K562 (cell line): ENCODE measurements around the gene TRMT112. TPM values are rescaled to one million over a fixed set of nuclear protein-coding genes. Genes with fewer than 3 reads are reported as not detected.

Source experiments
- BRF1 ChIP-seq: IDR thresholded peaks from 3 replicates; pipeline ENCODE4 v1.6.1; 2011; ENCODE audit warnings: borderline replicate concordance, mild to moderate bottlenecking; ENCODE audit not compliant: insufficient read length; ENCODE audit errors: extremely low read depth
- CHD4 ChIP-seq: fragments of 200-600 bp; sonication (generic); IDR thresholded peaks from 3 replicates; pipeline ENCODE4 v1.6.1; 2012; ENCODE audit warnings: low read depth, mild to moderate bottlenecking, mixed read lengths, low read length, inconsistent platforms; ENCODE audit not compliant: insufficient read depth, insufficient replicate concordance, poor library complexity, severe bottlenecking
- DIDO1 ChIP-seq: fragments of 450-650 bp; IDR thresholded peaks from 2 replicates; pipeline ENCODE4 v1.6.1; 2016; ENCODE audit warnings: low read depth, missing biosample characterization, missing genetic modification characterization
- HDAC2 ChIP-seq: fragments of 450-650 bp; IDR thresholded peaks from 2 replicates; pipeline ENCODE4 v1.6.1; 2016; ENCODE audit warnings: mild to moderate bottlenecking
- KLF6 ChIP-seq: fragments of 250-450 bp; sonication (Bioruptor Pico); IDR thresholded peaks from 2 replicates; pipeline ENCODE4 v1.4.0; 2020; ENCODE audit warnings: mild to moderate bottlenecking, moderate library complexity, borderline replicate concordance
- SIN3A ChIP-seq, 2 experiments: fragments of 150-350 bp in 1 of 2; IDR thresholded peaks; 2 replicates each; pipeline ENCODE4 v1.6.1; 2011 to 2016; ENCODE audit warnings: borderline replicate concordance in 2 of 2, low read depth in 2 of 2, low read length in 2 of 2, mild to moderate bottlenecking in 2 of 2, moderate library complexity in 2 of 2; ENCODE audit not compliant: control insufficient read depth in 1 of 2
- TCF7L2 ChIP-seq: fragments of 150-350 bp; IDR thresholded peaks from 2 replicates; pipeline ENCODE4 v1.6.1; 2016; ENCODE audit warnings: low read depth, mild to moderate bottlenecking, low read length, moderate library complexity
- ZNF282 ChIP-seq: sonication (generic); formaldehyde crosslinking; IDR thresholded peaks from 2 replicates; pipeline ENCODE4 v1.8.1; 2023; ENCODE audit warnings: missing genetic modification reagents
- ZSCAN29 ChIP-seq: fragments of 450-650 bp; IDR thresholded peaks from 2 replicates; pipeline ENCODE4 v1.6.1; 2017
- polyA plus RNA-seq, 8 experiments: library from polyadenylated mRNA; depleted of rRNA in 4 of 8; stranded (reverse) in 5 of 8; unstranded in 3 of 8; fragments of >200 nt; fragmentation: Nextera tagmentation in 2 of 8; fragmentation: Illumina TruSeq in 1 of 8; extraction: Ambion mirVana in 2 of 8; extraction: Trizol in 1 of 8; gene quantifications; 2 replicates each; pipeline versions ENCODE4 v1.2.1 to v1.2.3, GENCODE V29; 2011 to 2014; ENCODE audit warnings: inconsistent platforms in 1 of 8, missing spikeins in 1 of 8
- total RNA-seq, 7 experiments: library from RNA; depleted of rRNA in 6 of 7; stranded (reverse); fragments of >200 nt in 6 of 7; fragmentation: Illumina TruSeq in 2 of 7; extraction: Trizol in 2 of 7; gene quantifications; 2 replicates each; pipeline versions ENCODE4 v1.2.1 to v1.2.3, GENCODE V29; 2011 to 2021; ENCODE audit warnings: low replicate concordance in 1 of 7
- TF ChIP-seq, protein P1 (sequence below): fragments of 450-650 bp; IDR thresholded peaks from 2 replicates; pipeline ENCODE4 v1.6.1; 2016; ENCODE audit warnings: missing biosample characterization, missing genetic modification characterization
- TF ChIP-seq, protein P2 (sequence below): sonication (generic); formaldehyde crosslinking; IDR thresholded peaks from 2 replicates; pipeline ENCODE4 v1.8.0; 2022; ENCODE audit warnings: mild to moderate bottlenecking, low read depth, missing genetic modification reagents
- TF ChIP-seq, protein P3 (sequence below): fragments of 450-650 bp; formaldehyde crosslinking; IDR thresholded peaks from 2 replicates; pipeline ENCODE4 v1.4.0; 2020; ENCODE audit warnings: mild to moderate bottlenecking, moderate library complexity
- TF ChIP-seq, protein P4 (sequence below): sonication (generic); formaldehyde crosslinking; IDR thresholded peaks from 2 replicates; pipeline ENCODE4 v1.8.1; 2023; ENCODE audit warnings: mild to moderate bottlenecking, missing genetic modification reagents
- TF ChIP-seq, protein P5 (sequence below): fragments of 250-450 bp; sonication (Bioruptor Pico); IDR thresholded peaks from 2 replicates; pipeline ENCODE4 v1.5.0; 2020; ENCODE audit warnings: mild to moderate bottlenecking, borderline replicate concordance
- TF ChIP-seq, protein P6 (sequence below): fragments of 450-650 bp; IDR thresholded peaks from 2 replicates; pipeline ENCODE4 v1.6.1; 2014; ENCODE audit warnings: low read depth, mild to moderate bottlenecking, moderate library complexity, borderline replicate concordance

TRMT112 gene
- total and polyA plus RNA-seq, 9 of the 15 experiments (the other 6 are each of a cell fraction or from before 2014, with no cell fraction given) = 162 to 444 (median 300) TPM

DNA sequence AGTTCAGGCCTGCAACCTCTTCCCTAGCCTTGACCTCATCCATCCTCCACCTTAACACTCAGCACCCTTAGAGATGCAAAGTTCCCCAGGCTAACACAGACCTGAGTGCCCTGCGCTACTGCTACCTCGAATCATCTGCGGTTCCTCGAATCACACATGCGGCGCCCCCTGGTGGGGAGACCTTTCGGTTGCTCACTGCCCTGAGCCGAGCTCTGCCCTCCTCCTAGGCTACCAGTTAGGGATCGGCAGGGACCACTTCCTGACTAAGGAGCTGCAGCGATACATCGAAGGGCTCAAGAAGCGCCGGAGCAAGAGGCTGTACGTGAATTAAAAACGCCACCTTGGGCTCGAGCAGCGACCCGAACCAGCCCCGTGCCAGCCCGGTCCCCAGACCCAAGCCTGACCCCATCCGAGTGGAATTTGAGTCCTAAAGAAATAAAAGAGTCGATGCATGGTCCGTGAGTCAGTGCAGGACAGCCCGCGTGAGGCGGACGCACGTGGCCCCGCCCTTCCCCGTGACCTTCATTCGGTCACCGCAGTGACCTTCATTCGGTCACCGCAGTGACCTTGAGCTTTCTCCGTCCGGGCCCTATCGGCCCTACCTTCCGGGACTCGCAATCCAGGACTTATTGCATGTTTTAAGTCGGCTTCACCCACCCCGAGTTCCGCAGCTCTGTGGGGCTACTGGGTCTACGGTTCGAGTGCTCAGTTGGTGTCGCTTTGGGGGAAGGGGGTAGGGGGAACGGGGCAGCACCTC lies 12.9 kb downstream of the TRMT112 start (continued):
- TF ChIP-seq, protein P1, sequence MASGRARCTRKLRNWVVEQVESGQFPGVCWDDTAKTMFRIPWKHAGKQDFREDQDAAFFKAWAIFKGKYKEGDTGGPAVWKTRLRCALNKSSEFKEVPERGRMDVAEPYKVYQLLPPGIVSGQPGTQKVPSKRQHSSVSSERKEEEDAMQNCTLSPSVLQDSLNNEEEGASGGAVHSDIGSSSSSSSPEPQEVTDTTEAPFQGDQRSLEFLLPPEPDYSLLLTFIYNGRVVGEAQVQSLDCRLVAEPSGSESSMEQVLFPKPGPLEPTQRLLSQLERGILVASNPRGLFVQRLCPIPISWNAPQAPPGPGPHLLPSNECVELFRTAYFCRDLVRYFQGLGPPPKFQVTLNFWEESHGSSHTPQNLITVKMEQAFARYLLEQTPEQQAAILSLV (tag) = no peak
- 0 out of 4 replicates have a peak, but pooled peaks of 1 of the 2 experiments have one; percentile 37 for TF ChIP-seq SIN3A (IDR thresholded peaks at IDR 0.05; ENCODE audit: borderline replicate concordance in 2 of 2, control insufficient read depth in 1 of 2, low read depth in 2 of 2, low read length in 2 of 2)
- TF ChIP-seq HDAC2 = peak; percentile 72
- TF ChIP-seq, protein P2, sequence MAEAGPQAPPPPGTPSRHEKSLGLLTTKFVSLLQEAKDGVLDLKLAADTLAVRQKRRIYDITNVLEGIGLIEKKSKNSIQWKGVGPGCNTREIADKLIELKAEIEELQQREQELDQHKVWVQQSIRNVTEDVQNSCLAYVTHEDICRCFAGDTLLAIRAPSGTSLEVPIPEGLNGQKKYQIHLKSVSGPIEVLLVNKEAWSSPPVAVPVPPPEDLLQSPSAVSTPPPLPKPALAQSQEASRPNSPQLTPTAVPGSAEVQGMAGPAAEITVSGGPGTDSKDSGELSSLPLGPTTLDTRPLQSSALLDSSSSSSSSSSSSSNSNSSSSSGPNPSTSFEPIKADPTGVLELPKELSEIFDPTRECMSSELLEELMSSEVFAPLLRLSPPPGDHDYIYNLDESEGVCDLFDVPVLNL (CRISPR knock-in tag) = no peak
- TF ChIP-seq, protein P3, sequence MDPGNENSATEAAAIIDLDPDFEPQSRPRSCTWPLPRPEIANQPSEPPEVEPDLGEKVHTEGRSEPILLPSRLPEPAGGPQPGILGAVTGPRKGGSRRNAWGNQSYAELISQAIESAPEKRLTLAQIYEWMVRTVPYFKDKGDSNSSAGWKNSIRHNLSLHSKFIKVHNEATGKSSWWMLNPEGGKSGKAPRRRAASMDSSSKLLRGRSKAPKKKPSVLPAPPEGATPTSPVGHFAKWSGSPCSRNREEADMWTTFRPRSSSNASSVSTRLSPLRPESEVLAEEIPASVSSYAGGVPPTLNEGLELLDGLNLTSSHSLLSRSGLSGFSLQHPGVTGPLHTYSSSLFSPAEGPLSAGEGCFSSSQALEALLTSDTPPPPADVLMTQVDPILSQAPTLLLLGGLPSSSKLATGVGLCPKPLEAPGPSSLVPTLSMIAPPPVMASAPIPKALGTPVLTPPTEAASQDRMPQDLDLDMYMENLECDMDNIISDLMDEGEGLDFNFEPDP = no peak
- TF ChIP-seq DIDO1 (tag) = no peak
- peak; percentile 36; the same call in 1 of the 2 replicates for TF ChIP-seq KLF6
- no peak for TF ChIP-seq TCF7L2
- TF ChIP-seq, protein P4, sequence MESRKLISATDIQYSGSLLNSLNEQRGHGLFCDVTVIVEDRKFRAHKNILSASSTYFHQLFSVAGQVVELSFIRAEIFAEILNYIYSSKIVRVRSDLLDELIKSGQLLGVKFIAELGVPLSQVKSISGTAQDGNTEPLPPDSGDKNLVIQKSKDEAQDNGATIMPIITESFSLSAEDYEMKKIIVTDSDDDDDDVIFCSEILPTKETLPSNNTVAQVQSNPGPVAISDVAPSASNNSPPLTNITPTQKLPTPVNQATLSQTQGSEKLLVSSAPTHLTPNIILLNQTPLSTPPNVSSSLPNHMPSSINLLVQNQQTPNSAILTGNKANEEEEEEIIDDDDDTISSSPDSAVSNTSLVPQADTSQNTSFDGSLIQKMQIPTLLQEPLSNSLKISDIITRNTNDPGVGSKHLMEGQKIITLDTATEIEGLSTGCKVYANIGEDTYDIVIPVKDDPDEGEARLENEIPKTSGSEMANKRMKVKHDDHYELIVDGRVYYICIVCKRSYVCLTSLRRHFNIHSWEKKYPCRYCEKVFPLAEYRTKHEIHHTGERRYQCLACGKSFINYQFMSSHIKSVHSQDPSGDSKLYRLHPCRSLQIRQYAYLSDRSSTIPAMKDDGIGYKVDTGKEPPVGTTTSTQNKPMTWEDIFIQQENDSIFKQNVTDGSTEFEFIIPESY (CRISPR knock-in tag) = peak; percentile 34; the same call in 1 of the 2 replicates
- TF ChIP-seq, protein P5, sequence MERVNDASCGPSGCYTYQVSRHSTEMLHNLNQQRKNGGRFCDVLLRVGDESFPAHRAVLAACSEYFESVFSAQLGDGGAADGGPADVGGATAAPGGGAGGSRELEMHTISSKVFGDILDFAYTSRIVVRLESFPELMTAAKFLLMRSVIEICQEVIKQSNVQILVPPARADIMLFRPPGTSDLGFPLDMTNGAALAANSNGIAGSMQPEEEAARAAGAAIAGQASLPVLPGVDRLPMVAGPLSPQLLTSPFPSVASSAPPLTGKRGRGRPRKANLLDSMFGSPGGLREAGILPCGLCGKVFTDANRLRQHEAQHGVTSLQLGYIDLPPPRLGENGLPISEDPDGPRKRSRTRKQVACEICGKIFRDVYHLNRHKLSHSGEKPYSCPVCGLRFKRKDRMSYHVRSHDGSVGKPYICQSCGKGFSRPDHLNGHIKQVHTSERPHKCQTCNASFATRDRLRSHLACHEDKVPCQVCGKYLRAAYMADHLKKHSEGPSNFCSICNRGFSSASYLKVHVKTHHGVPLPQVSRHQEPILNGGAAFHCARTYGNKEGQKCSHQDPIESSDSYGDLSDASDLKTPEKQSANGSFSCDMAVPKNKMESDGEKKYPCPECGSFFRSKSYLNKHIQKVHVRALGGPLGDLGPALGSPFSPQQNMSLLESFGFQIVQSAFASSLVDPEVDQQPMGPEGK = no peak
- TF ChIP-seq CHD4 = no peak
- no peak for TF ChIP-seq ZNF282 (CRISPR knock-in tag)
- no peak for TF ChIP-seq ZSCAN29
- TF ChIP-seq, protein P6, sequence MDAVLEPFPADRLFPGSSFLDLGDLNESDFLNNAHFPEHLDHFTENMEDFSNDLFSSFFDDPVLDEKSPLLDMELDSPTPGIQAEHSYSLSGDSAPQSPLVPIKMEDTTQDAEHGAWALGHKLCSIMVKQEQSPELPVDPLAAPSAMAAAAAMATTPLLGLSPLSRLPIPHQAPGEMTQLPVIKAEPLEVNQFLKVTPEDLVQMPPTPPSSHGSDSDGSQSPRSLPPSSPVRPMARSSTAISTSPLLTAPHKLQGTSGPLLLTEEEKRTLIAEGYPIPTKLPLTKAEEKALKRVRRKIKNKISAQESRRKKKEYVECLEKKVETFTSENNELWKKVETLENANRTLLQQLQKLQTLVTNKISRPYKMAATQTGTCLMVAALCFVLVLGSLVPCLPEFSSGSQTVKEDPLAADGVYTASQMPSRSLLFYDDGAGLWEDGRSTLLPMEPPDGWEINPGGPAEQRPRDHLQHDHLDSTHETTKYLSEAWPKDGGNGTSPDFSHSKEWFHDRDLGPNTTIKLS = no peak; the same call in 1 of the 2 replicates
- TF ChIP-seq BRF1 = no peak
